Astrocyte (in vitro differentiated cells and primary cell): ENCODE results near the gene TRPM3. TPM values are rescaled to one million over a fixed set of nuclear protein-coding genes. Genes with fewer than 3 reads are reported as not detected.

Source experiments
- DNase-seq: peaks from one replicate; pipeline ENCODE4 v3.0.0-alpha.2; 2010; ENCODE audit warnings: low read depth
- FAIRE-seq: peaks from 2 replicates; lab custom pipeline; 2011; peaks lifted over from hg19 to GRCh38; lab: Jason Lieb, UNC
- H2AFZ ChIP-seq: 2 replicates; pipeline ENCODE4 v1.6.0; 2012; ENCODE audit warnings: low read depth, low read length, inconsistent platforms
- H3K27ac ChIP-seq: 2 replicates; pipeline ENCODE4 v1.5.1; 2011; ENCODE audit warnings: low read depth, low read length, inconsistent platforms
- H3K27me3 ChIP-seq: 2 replicates; pipeline ENCODE4 v1.6.0; 2011; ENCODE audit warnings: low read length, inconsistent platforms; ENCODE audit not compliant: insufficient read depth
- H3K36me3 ChIP-seq: 2 replicates; pipeline ENCODE4 v1.5.1; 2011; ENCODE audit warnings: low read length, inconsistent platforms; ENCODE audit not compliant: insufficient read depth
- H3K4me1 ChIP-seq: 2 replicates; pipeline ENCODE4 v1.5.1; 2011; ENCODE audit warnings: low read length, inconsistent platforms; ENCODE audit not compliant: insufficient read depth
- H3K4me2 ChIP-seq: 2 replicates; pipeline ENCODE4 v1.6.0; 2012; ENCODE audit warnings: low read length, inconsistent platforms
- H3K4me3 ChIP-seq: 2 replicates; pipeline ENCODE4 v1.5.1; 2011; ENCODE audit warnings: low read depth, mild to moderate bottlenecking, low read length, inconsistent platforms; ENCODE audit not compliant: insufficient read depth
- H3K79me2 ChIP-seq: 2 replicates; pipeline ENCODE4 v1.6.0; 2012; ENCODE audit warnings: mild to moderate bottlenecking, low read length, inconsistent platforms; ENCODE audit not compliant: insufficient read depth
- H3K9ac ChIP-seq: 2 replicates; pipeline ENCODE4 v1.6.0; 2012; ENCODE audit warnings: mild to moderate bottlenecking, low read length, inconsistent platforms
- H3K9me3 ChIP-seq: 2 replicates; pipeline ENCODE4 v1.5.1; 2012; ENCODE audit warnings: low read depth, mild to moderate bottlenecking, low read length, inconsistent platforms; ENCODE audit not compliant: insufficient read depth
- H4K20me1 ChIP-seq: 2 replicates; pipeline ENCODE4 v1.6.0; 2012; ENCODE audit warnings: low read length, inconsistent platforms; ENCODE audit not compliant: insufficient read depth
- H3K27ac Mint-ChIP-seq: one replicate; pipeline ENCODE4 v1.8.0; 2021; ENCODE audit warnings: mild to moderate bottlenecking, mixed read lengths; ENCODE audit not compliant: unreplicated experiment
- H3K27me3 Mint-ChIP-seq: one replicate; pipeline ENCODE4 v1.8.0; 2021; ENCODE audit warnings: low read depth, mixed read lengths; ENCODE audit not compliant: unreplicated experiment
- H3K36me3 Mint-ChIP-seq: one replicate; pipeline ENCODE4 v1.8.0; 2021; ENCODE audit warnings: low read depth, mixed read lengths; ENCODE audit not compliant: unreplicated experiment
- H3K4me1 Mint-ChIP-seq: one replicate; pipeline ENCODE4 v1.8.0; 2021; ENCODE audit warnings: low read depth, mixed read lengths; ENCODE audit not compliant: unreplicated experiment
- H3K4me3 Mint-ChIP-seq: one replicate; pipeline ENCODE4 v1.8.0; 2021; ENCODE audit warnings: mild to moderate bottlenecking, moderate library complexity, mixed read lengths; ENCODE audit not compliant: unreplicated experiment
- H3K9me3 Mint-ChIP-seq: one replicate; pipeline ENCODE4 v1.8.0; 2021; ENCODE audit warnings: mild to moderate bottlenecking, mixed read lengths; ENCODE audit not compliant: unreplicated experiment
- CTCF ChIP-seq: IDR thresholded peaks from 2 replicates; pipeline ENCODE4 v1.5.1; 2011; ENCODE audit warnings: low read depth, mild to moderate bottlenecking, inconsistent platforms, low read length, moderate library complexity; ENCODE audit not compliant: insufficient read depth
- EZH2 ChIP-seq: IDR thresholded peaks from 2 replicates; pipeline ENCODE4 v1.6.1; 2012; ENCODE audit warnings: mild to moderate bottlenecking, low read length, inconsistent platforms; ENCODE audit not compliant: insufficient read depth
- total RNA-seq: library from RNA; stranded (reverse); gene quantifications from 2 replicates; pipeline ENCODE4 v1.2.1, GENCODE V29; 2021

Gene TRPM3
- total RNA-seq, 1 donor from 2014 or later = 0.14 TPM

GRCh38 chr9:70934642-70935041, 186.8 kb downstream of the TRPM3 start:
- Histone ChIP-seq H3K4me2 (no peak overlapping the region), H4K20me1 (no peaks in the 10 kb centered on the region), H3K79me2 (no peaks in the 10 kb centered on the region), H3K9me3 (no peaks in the 10 kb centered on the region), H3K4me3 (no peak overlapping the region), H3K9ac (no peak overlapping the region), H3K27ac (no peak overlapping the region), H2AFZ (no peak overlapping the region), H3K36me3 (no peaks in the 10 kb centered on the region), H3K27me3 (no peaks in the 10 kb centered on the region), H3K4me1 (no peaks in the 10 kb centered on the region)
- DNase-seq (no peak), FAIRE-seq (no peak)
- peaks cover 8% of the 10 kb centered on the region for H3K4me1 Mint-ChIP-seq
- no peaks in the 10 kb centered on the region for H3K36me3 Mint-ChIP-seq
- TF ChIP-seq EZH2 (no peak), CTCF (no peak)
- no peaks in the 10 kb centered on the region for H3K27me3 Mint-ChIP-seq
- H3K27ac Mint-ChIP-seq = no peak overlapping the region
- H3K4me3 Mint-ChIP-seq = no peak overlapping the region
- H3K9me3 Mint-ChIP-seq = no peaks in the 10 kb centered on the region

DNA sequence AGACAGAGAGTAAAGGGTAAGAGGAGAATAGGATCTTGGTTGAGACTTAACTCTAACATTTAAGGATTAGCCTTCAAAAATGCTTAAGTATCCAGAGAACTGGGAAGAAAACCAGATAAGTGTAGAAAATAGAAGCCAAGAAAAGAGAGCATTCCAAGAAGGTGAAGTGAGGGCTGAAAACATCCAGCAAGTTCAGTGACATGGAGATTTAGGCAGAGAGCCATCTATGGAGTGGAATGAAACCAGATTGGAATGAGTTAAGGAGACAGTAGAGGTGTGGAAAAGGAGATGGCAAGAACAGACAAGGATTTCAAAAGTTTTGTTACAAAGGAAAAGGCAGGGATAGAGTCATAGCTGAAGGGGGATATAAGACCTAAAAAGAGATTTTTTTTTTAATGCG, 188.1 kb downstream of the TRPM3 start:
- H3K36me3 ChIP-seq = no peaks in the 10 kb centered on the region
- H2AFZ ChIP-seq = no peak overlapping the region
- H3K9ac ChIP-seq = no peak overlapping the region
- Mint-ChIP-seq H3K9me3 (no peaks in the 10 kb centered on the region), H3K4me3 (no peak overlapping the region), H3K27me3 (no peaks in the 10 kb centered on the region), H3K4me1 (peaks cover 8% of the 10 kb centered on the region), H3K36me3 (no peaks in the 10 kb centered on the region), H3K27ac (no peak overlapping the region)
- H3K27ac ChIP-seq = no peak overlapping the region
- H3K4me3 ChIP-seq = no peak overlapping the region
- no peaks in the 10 kb centered on the region for H3K4me1 ChIP-seq
- no peaks in the 10 kb centered on the region for H3K27me3 ChIP-seq
- no peak for FAIRE-seq
- no peaks in the 10 kb centered on the region for H4K20me1 ChIP-seq
- no peak overlapping the region for H3K4me2 ChIP-seq
- no peaks in the 10 kb centered on the region for H3K79me2 ChIP-seq
- TF ChIP-seq CTCF (no peak), EZH2 (no peak)
- DNase-seq = peak; percentile 67
- H3K9me3 ChIP-seq = no peaks in the 10 kb centered on the region

DNA sequence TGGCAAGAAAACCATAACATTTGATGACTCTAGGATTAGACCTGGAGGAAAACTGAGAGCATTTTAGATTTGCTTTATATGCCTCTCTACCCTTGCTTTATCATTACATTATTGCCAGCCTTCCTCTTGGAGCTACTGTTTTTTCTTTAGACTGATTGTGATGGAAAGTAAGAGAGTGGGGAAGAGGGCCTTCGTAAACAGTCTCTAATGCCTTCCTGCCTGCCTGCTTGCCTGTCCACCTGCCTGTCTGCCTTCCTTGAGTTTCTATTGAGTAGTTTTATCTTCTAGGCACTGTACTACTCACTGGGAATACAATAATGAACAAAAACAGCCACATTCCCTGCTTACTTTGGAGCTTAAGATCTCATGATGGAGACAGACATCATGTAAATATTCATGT, 189.3 kb downstream of the TRPM3 start:
- no peak overlapping the region for H3K27ac ChIP-seq
- no peaks in the 10 kb centered on the region for H4K20me1 ChIP-seq
- Mint-ChIP-seq H3K27me3 (no peaks in the 10 kb centered on the region), H3K4me3 (no peak overlapping the region), H3K27ac (no peak overlapping the region), H3K36me3 (no peaks in the 10 kb centered on the region), H3K9me3 (no peaks in the 10 kb centered on the region), H3K4me1 (peaks cover 8% of the 10 kb centered on the region)
- no peak overlapping the region for H3K4me3 ChIP-seq
- H2AFZ ChIP-seq = no peak overlapping the region
- no peaks in the 10 kb centered on the region for H3K27me3 ChIP-seq
- no peaks in the 10 kb centered on the region for H3K79me2 ChIP-seq
- TF ChIP-seq EZH2 (no peak), CTCF (no peak)
- no peak for DNase-seq
- no peaks in the 10 kb centered on the region for H3K4me1 ChIP-seq
- H3K4me2 ChIP-seq = no peak overlapping the region
- no peaks in the 10 kb centered on the region for H3K36me3 ChIP-seq
- H3K9me3 ChIP-seq = no peaks in the 10 kb centered on the region
- no peak for FAIRE-seq
- H3K9ac ChIP-seq = no peak overlapping the region
